ENCODE results near the gene NTNG2.
"Not testable (repeated sequence)": the region's sequence is repeated elsewhere in the genome, so short reads cannot be mapped to it uniquely, and the experiment has no call there.

The NTNG2 gene

GRCh38 chr9:132268725-132269352, 107.0 kb downstream of the NTNG2 start:
- peak; percentile 66 for DNase-seq

- not testable (repeated sequence) for DNase-seq
These were observed 108.1 kb downstream of the NTNG2 start for GRCh38 chr9:132269704-132270516.

- no peak for DNase-seq
These were observed 113.0 kb downstream of the NTNG2 start for GRCh38 chr9:132274861-132275260.

GRCh38 chr9:132283165-132283564, 121.3 kb downstream of the NTNG2 start:
- no peak for DNase-seq

- DNase-seq: no peak
These were observed 122.0 kb downstream of the NTNG2 start for GRCh38 chr9:132283863-132284262.

GRCh38 chr9:132287256-132287760, 125.5 kb downstream of the NTNG2 start:
- no peak for DNase-seq

- no peak for DNase-seq
These were observed 126.5 kb downstream of the NTNG2 start for GRCh38 chr9:132288361-132288760.

- DNase-seq: no peak
These were observed 127.1 kb downstream of the NTNG2 start for GRCh38 chr9:132288966-132289365.

GRCh38 chr9:132293145-132293721, 131.4 kb downstream of the NTNG2 start:
- DNase-seq: no peak
